ENCODE results near the gene CNPY3.

Gene CNPY3

GRCh38 chr6:42960243-42961019 lies 31.2 kb downstream of the CNPY3 start, which contains the start of gene GNMT:
Gene GNMT, plus strand, starts transcription at chr6:42960754. Its CDS starts 14 bp downstream, at chr6:42960768.
- no peaks in the 10 kb centered on the region for H3K79me1 ChIP-seq (ENCODE audit: low read length)
- no peak within 1 kb of the TSS for H2AK5ac ChIP-seq (ENCODE audit: low read length)
- H3K27me3 ChIP-seq (ENCODE audit: insufficient read depth, low read length) = no peaks in the 10 kb centered on the region
- H3K4me1 ChIP-seq (ENCODE audit: control insufficient read depth in 1 of 2, insufficient read depth in 2 of 2, low read length in 2 of 2) = peaks cover 4 to 5% of the 10 kb centered on the region in 2 experiments
- peak within 1 kb of the TSS; percentile 47 for H2AFZ ChIP-seq (ENCODE audit: insufficient read depth, low read length, poor library complexity)
- H3K9me3 ChIP-seq (ENCODE audit: insufficient read depth, low read depth, low read length) = peaks cover 2% of the 10 kb centered on the region
- no peak within 1 kb of the TSS for H3K27ac ChIP-seq (ENCODE audit: low read depth, low read length)
- H3K36me3 ChIP-seq (ENCODE audit: control insufficient read depth in 1 of 2, insufficient read depth in 2 of 2, low read length in 2 of 2) = peaks cover 22 to 25% of the 10 kb centered on the region in 2 experiments
- H3K79me2 ChIP-seq (ENCODE audit: control insufficient read depth, insufficient read depth, low read length, poor library complexity) = no peaks in the 10 kb centered on the region
- WGBS (ENCODE audit: extremely low coverage, insufficient coverage, insufficient read length) = no CpG with 5 or more reads among the region's 62 CpGs
- no peak within 1 kb of the TSS for H3K4ac ChIP-seq (ENCODE audit: low read depth, low read length)
- H2BK12ac ChIP-seq (ENCODE audit: low read length) = no peak within 1 kb of the TSS
- H3K9ac ChIP-seq (ENCODE audit: low read length) = no peak within 1 kb of the TSS
- H3K18ac ChIP-seq (ENCODE audit: low read length) = no peak within 1 kb of the TSS
- no peak within 1 kb of the TSS for H3K14ac ChIP-seq (ENCODE audit: low read length)
- no peak within 1 kb of the TSS for H4K12ac ChIP-seq (ENCODE audit: low read depth, low read length)
- H3K4me2 ChIP-seq (ENCODE audit: low read length) = peak within 1 kb of the TSS; percentile 67
- no peak within 1 kb of the TSS for H4K91ac ChIP-seq (ENCODE audit: low read depth, low read length)
- H3K4me3 ChIP-seq (ENCODE audit: low read depth, low read length) = peak within 1 kb of the TSS; percentile 49
- no peak within 1 kb of the TSS for H2BK5ac ChIP-seq (ENCODE audit: low read depth, low read length, poor library complexity)
- DNase-seq = peak; percentile 73 to 79
- no peak within 1 kb of the TSS for H3K23ac ChIP-seq (ENCODE audit: low read length)
- no peak within 1 kb of the TSS for H2BK120ac ChIP-seq (ENCODE audit: insufficient read depth, low read length, poor library complexity)
- H4K8ac ChIP-seq (ENCODE audit: low read depth, low read length) = no peak within 1 kb of the TSS

- no CpG with 5 or more reads among the region's 15 CpGs for WGBS (ENCODE audit: extremely low coverage, insufficient coverage, insufficient read length)
- Histone ChIP-seq H3K79me2 (ENCODE audit: control insufficient read depth, insufficient read depth, low read length, poor library complexity) (no peaks in the 10 kb centered on the region), H2AFZ (ENCODE audit: insufficient read depth, low read length, poor library complexity) (no peak overlapping the region), H3K9ac (ENCODE audit: low read length) (no peak overlapping the region), H3K14ac (ENCODE audit: low read length) (no peak overlapping the region), H3K18ac (ENCODE audit: low read length) (no peak overlapping the region), H3K4me3 (ENCODE audit: low read depth, low read length) (peak overlapping the region; percentile 45), H4K91ac (ENCODE audit: low read depth, low read length) (no peak overlapping the region), H4K8ac (ENCODE audit: low read depth, low read length) (no peak overlapping the region), H2BK120ac (ENCODE audit: insufficient read depth, low read length, poor library complexity) (no peak overlapping the region), H2AK5ac (ENCODE audit: low read length) (no peak overlapping the region), H3K27me3 (ENCODE audit: insufficient read depth, low read length) (no peaks in the 10 kb centered on the region), H3K23ac (ENCODE audit: low read length) (no peak overlapping the region), H4K12ac (ENCODE audit: low read depth, low read length) (no peak overlapping the region), H3K79me1 (ENCODE audit: low read length) (no peaks in the 10 kb centered on the region), H2BK12ac (ENCODE audit: low read length) (no peak overlapping the region), H3K9me3 (ENCODE audit: insufficient read depth, low read depth, low read length) (peaks cover 2% of the 10 kb centered on the region), H3K4me2 (ENCODE audit: low read length) (peak overlapping the region; percentile 67), H3K27ac (ENCODE audit: low read depth, low read length) (no peak overlapping the region), H3K36me3 (ENCODE audit: control insufficient read depth in 1 of 2, insufficient read depth in 2 of 2, low read length in 2 of 2) (peaks cover 26 to 29% of the 10 kb centered on the region in 2 experiments), H3K4me1 (ENCODE audit: control insufficient read depth in 1 of 2, insufficient read depth in 2 of 2, low read length in 2 of 2) (peaks cover 4 to 5% of the 10 kb centered on the region in 2 experiments), H3K4ac (ENCODE audit: low read depth, low read length) (no peak overlapping the region), H2BK5ac (ENCODE audit: low read depth, low read length, poor library complexity) (no peak overlapping the region)
- DNase-seq = peak; percentile 38 to 69
Measured at GRCh38 chr6:42961020-42961470, 31.8 kb downstream of the CNPY3 start.

- Histone ChIP-seq H4K12ac (ENCODE audit: low read depth, low read length) (no peak overlapping the region), H2AFZ (ENCODE audit: insufficient read depth, low read length, poor library complexity) (no peak overlapping the region), H4K8ac (ENCODE audit: low read depth, low read length) (no peak overlapping the region), H3K9ac (ENCODE audit: low read length) (no peak overlapping the region), H4K91ac (ENCODE audit: low read depth, low read length) (no peak overlapping the region), H3K27ac (ENCODE audit: low read depth, low read length) (no peak overlapping the region), H3K4me2 (ENCODE audit: low read length) (no peak overlapping the region), H3K4me1 (ENCODE audit: control insufficient read depth in 1 of 2, insufficient read depth in 2 of 2, low read length in 2 of 2) (peaks cover 4 to 5% of the 10 kb centered on the region in 2 experiments), H3K9me3 (ENCODE audit: insufficient read depth, low read depth, low read length) (peaks cover 2% of the 10 kb centered on the region), H2BK120ac (ENCODE audit: insufficient read depth, low read length, poor library complexity) (no peak overlapping the region), H3K4ac (ENCODE audit: low read depth, low read length) (no peak overlapping the region), H2BK12ac (ENCODE audit: low read length) (no peak overlapping the region), H2BK5ac (ENCODE audit: low read depth, low read length, poor library complexity) (no peak overlapping the region), H3K14ac (ENCODE audit: low read length) (no peak overlapping the region), H3K4me3 (ENCODE audit: low read depth, low read length) (no peak overlapping the region), H3K79me1 (ENCODE audit: low read length) (no peaks in the 10 kb centered on the region), H3K23ac (ENCODE audit: low read length) (no peak overlapping the region), H2AK5ac (ENCODE audit: low read length) (no peak overlapping the region), H3K27me3 (ENCODE audit: insufficient read depth, low read length) (no peaks in the 10 kb centered on the region), H3K18ac (ENCODE audit: low read length) (no peak overlapping the region), H3K79me2 (ENCODE audit: control insufficient read depth, insufficient read depth, low read length, poor library complexity) (no peaks in the 10 kb centered on the region), H3K36me3 (ENCODE audit: control insufficient read depth in 1 of 2, insufficient read depth in 2 of 2, low read length in 2 of 2) (peaks cover 33 to 35% of the 10 kb centered on the region in 2 experiments)
- no CpG with 5 or more reads among the region's 12 CpGs for WGBS (ENCODE audit: extremely low coverage, insufficient coverage, insufficient read length)
- peak; percentile 68 for DNase-seq
Measured at GRCh38 chr6:42962096-42962495, 32.8 kb downstream of the CNPY3 start.

- H3K79me1 ChIP-seq (ENCODE audit: low read length) = no peaks in the 10 kb centered on the region
- H3K14ac ChIP-seq (ENCODE audit: low read length) = no peak overlapping the region
- no peak overlapping the region for H3K9ac ChIP-seq (ENCODE audit: low read length)
- H2BK12ac ChIP-seq (ENCODE audit: low read length) = no peak overlapping the region
- no peak overlapping the region for H3K27ac ChIP-seq (ENCODE audit: low read depth, low read length)
- H2BK5ac ChIP-seq (ENCODE audit: low read depth, low read length, poor library complexity) = no peak overlapping the region
- no peak overlapping the region for H2AFZ ChIP-seq (ENCODE audit: insufficient read depth, low read length, poor library complexity)
- no peak overlapping the region for H4K12ac ChIP-seq (ENCODE audit: low read depth, low read length)
- H4K8ac ChIP-seq (ENCODE audit: low read depth, low read length) = no peak overlapping the region
- H3K36me3 ChIP-seq (ENCODE audit: control insufficient read depth in 1 of 2, insufficient read depth in 2 of 2, low read length in 2 of 2) = peaks cover 37 to 38% of the 10 kb centered on the region in 2 experiments
- H3K18ac ChIP-seq (ENCODE audit: low read length) = no peak overlapping the region
- H4K91ac ChIP-seq (ENCODE audit: low read depth, low read length) = no peak overlapping the region
- H3K4me2 ChIP-seq (ENCODE audit: low read length) = no peak overlapping the region
- H3K79me2 ChIP-seq (ENCODE audit: control insufficient read depth, insufficient read depth, low read length, poor library complexity) = no peaks in the 10 kb centered on the region
- no CpG with 5 or more reads among the region's 13 CpGs for WGBS (ENCODE audit: extremely low coverage, insufficient coverage, insufficient read length)
- peak in 1 of 2 donors; percentile 20 for DNase-seq
- no peak overlapping the region for H2AK5ac ChIP-seq (ENCODE audit: low read length)
- H3K9me3 ChIP-seq (ENCODE audit: insufficient read depth, low read depth, low read length) = peaks cover 2% of the 10 kb centered on the region
- no peak overlapping the region for H2BK120ac ChIP-seq (ENCODE audit: insufficient read depth, low read length, poor library complexity)
- no peaks in the 10 kb centered on the region for H3K27me3 ChIP-seq (ENCODE audit: insufficient read depth, low read length)
- peaks cover 4 to 5% of the 10 kb centered on the region in 2 experiments for H3K4me1 ChIP-seq (ENCODE audit: control insufficient read depth in 1 of 2, insufficient read depth in 2 of 2, low read length in 2 of 2)
- no peak overlapping the region for H3K23ac ChIP-seq (ENCODE audit: low read length)
- H3K4ac ChIP-seq (ENCODE audit: low read depth, low read length) = no peak overlapping the region
- H3K4me3 ChIP-seq (ENCODE audit: low read depth, low read length) = no peak overlapping the region
Measured at GRCh38 chr6:42962502-42963178, 33.4 kb downstream of the CNPY3 start.

All from trophoblast cell (in vitro differentiated cells and primary cell).